ENCODE measurements around the gene RAPGEF6.
A peak's percentile ranks its signal among the peaks of the same experiment; 100 is the strongest.
"Not testable (repeated sequence)": the region's sequence is repeated elsewhere in the genome, so short reads cannot be mapped to it uniquely, and the experiment has no call there.

RAPGEF6 gene, protein sequence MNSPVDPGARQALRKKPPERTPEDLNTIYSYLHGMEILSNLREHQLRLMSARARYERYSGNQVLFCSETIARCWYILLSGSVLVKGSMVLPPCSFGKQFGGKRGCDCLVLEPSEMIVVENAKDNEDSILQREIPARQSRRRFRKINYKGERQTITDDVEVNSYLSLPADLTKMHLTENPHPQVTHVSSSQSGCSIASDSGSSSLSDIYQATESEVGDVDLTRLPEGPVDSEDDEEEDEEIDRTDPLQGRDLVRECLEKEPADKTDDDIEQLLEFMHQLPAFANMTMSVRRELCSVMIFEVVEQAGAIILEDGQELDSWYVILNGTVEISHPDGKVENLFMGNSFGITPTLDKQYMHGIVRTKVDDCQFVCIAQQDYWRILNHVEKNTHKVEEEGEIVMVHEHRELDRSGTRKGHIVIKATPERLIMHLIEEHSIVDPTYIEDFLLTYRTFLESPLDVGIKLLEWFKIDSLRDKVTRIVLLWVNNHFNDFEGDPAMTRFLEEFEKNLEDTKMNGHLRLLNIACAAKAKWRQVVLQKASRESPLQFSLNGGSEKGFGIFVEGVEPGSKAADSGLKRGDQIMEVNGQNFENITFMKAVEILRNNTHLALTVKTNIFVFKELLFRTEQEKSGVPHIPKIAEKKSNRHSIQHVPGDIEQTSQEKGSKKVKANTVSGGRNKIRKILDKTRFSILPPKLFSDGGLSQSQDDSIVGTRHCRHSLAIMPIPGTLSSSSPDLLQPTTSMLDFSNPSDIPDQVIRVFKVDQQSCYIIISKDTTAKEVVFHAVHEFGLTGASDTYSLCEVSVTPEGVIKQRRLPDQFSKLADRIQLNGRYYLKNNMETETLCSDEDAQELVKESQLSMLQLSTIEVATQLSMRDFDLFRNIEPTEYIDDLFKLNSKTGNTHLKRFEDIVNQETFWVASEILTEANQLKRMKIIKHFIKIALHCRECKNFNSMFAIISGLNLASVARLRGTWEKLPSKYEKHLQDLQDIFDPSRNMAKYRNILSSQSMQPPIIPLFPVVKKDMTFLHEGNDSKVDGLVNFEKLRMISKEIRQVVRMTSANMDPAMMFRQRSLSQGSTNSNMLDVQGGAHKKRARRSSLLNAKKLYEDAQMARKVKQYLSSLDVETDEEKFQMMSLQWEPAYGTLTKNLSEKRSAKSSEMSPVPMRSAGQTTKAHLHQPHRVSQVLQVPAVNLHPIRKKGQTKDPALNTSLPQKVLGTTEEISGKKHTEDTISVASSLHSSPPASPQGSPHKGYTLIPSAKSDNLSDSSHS (N-terminal part only)

DNA sequence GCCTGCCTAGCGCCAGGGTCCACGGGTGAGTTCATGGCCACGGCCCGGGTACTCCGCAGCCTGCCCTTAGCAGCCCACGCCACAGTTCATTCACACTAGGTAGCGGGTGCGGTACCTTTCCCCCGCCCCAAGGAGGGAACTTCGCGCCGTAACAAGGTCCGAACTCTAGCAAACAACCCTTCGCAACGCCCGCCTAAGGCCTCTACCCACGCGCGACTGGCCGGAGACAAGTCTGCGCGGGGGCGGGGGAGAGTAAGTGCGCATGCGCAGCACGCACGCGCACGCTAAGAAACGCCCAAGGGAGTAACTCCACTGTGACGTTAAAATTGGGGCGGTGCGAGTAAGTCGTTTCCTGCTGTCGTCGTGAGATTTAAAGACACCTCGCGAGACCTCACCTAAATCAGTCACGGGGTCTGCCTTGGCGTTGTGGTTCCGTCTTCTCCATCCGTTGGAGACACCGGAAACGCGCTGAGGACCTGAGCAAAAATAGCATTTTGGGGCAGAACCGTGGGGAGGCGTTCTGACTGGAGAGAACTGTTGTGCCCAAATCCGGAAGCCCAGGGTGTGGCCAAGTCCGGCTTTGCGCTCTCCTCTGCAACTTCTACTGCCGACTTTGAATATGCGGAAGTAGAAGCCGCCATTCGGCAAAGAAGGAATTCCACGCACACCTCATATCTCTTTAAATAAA, at the start of gene RAPGEF6:
TSS of gene RAPGEF6 (minus strand) at position 234 of the 688 bp plus-strand sequence. CDS start at position 35, 199 bp downstream.
- DNase-seq, result peak; percentile 99 to 100

DNA sequence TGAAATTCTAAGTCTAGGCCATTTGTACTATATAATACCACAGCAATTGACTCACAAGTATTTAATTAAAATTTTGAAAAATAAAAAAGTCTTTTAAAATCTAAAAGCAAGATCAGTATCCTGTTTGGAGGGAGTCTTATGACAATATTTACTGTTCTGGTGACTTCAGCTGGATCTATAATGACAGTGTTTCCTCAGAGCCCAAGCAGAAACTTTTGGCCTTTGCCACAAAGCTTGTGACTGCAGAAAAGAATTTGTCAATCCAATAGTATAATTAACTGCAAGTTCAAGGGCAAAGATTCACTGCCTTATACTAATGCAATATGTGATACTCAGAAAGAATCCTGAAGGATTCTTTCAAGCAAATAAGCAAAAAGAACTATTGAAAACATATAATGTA, 49.6 kb upstream of the RAPGEF6 start:
- DNase-seq, result no peak

DNA sequence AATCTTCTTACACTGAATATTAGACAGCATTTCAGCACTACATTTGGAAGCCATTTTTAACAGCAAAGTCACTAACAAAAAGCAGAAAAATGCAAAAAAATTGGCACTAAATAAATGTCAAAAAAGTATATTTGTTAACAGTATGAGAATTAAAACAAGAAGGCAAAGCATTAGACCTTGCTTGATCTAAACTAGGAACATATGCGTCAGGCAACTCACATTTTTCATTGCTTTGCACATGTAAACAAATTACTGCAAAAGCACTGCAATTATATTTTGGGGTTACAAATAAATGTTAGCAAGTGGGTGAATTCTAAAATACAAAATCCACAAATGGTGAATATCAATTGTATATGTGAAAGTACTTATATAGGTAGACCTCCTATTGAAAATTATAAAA, 49.0 kb upstream of the RAPGEF6 start:
- no peak for DNase-seq

DNA sequence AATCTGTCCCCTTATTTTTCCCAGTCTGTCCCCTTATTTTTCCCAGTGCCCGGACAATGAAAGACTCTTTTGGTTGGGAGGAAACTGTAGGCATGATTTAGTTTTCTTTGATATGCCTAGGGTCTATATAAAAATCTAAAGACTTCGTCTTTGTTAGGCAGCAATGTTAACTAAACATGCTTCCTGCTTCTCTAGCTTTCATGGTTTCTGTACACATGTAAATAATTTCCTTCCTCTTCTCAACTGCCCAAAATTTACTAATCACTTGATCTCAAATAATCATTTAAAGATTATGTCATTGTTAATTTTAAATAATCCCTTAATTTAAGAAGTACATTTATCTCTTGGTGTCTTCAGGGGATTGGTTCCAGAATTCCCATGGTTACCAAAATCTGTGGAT, 47.8 kb upstream of the RAPGEF6 start:
- no peak for DNase-seq

DNA sequence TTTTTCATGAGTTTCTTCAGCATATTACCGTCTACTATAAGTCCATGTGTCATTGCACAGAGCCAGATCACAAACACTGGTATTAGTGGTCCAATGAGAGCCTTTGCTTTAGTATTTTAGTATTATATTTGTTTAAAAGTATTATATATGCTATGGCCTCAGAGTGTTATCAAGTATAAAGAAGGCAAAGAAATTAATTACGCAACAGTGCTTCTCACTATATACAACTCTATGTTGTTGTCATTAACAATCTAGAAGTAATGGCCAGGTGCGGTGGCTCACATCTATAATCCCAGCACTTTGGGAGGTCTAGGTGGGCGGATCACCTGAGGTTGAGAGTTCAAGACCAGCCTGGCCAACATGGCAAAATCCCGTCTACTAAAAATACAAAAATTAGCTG, 47.1 kb upstream of the RAPGEF6 start:
- DNase-seq, result no peak

DNA sequence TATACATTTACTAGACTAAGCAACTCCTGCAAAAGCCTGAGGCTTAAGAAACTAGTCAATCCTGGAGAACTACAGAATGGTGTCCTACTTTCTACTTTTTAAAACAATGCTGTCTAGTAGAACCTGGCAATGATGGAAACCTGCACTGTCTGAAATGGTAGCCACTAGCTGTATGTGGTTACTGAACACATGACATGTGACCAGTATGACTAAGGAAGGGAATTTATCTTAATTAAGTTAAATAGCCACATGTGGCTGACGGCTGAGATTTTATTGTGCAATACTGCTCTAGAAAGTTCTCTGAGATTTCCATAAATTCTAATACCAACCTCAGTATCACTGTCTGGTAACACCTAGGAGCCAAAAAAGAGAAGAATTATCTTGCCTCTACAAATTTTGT, 44.9 kb upstream of the RAPGEF6 start:
- no peak for DNase-seq

DNA sequence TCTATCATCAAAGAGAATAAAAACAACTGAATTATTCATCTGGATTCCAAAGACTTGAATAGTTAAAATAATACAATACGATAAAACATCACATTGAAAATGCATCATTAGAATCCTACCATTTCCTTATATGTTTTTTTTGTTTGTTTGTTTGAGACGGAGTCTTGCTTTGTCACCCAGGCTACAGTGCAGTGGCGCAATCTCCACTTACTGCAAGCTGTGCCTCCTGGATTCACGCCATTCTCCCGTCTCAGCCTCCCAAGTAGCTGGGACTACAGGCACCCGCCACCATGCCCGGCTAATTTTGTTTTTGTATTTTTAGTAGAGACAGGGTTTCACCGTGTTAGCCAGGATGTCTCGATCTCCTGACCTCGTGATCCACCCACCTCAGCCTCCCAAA, 43.2 kb upstream of the RAPGEF6 start:
- not testable (repeated sequence) for DNase-seq

DNA sequence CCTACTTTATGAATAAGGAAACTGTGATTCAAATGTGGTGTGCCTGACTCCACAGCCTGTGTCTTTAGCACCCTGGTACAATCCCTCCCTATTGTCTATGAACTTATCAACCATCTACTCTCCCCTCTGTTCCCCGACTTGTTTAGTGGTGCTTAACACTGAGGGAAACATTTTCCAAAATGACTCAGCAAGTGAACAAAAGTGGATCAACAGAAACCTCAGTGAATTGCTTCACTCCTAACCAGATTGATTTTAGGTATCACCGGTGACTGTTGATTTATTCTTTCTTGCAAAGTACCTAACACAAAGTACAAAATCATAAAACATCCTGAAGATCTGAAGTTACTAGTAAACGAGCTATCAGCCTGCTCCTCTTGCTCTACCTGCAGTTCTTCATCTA, 42.1 kb upstream of the RAPGEF6 start:
- no peak for DNase-seq

DNA sequence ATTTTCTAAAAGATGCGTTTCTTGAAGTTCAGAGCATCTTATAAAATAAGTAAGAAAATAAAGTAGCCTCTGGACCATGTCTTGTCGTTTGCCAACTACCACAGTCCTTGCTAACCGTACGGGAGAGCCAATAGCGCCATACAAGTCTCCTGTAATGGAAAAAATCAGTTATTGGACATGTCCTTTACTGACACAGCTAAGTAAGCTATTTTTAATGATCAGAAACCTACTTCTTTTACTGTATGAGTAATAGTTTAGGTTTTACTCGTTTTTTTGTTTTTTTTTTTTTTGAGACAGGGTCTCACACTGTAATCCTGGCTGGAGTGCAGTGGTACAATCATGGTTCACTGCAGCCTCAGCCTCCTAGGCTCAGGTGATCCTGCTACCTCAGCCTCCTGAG, 37.7 kb upstream of the RAPGEF6 start:
- DNase-seq, result no peak

DNA sequence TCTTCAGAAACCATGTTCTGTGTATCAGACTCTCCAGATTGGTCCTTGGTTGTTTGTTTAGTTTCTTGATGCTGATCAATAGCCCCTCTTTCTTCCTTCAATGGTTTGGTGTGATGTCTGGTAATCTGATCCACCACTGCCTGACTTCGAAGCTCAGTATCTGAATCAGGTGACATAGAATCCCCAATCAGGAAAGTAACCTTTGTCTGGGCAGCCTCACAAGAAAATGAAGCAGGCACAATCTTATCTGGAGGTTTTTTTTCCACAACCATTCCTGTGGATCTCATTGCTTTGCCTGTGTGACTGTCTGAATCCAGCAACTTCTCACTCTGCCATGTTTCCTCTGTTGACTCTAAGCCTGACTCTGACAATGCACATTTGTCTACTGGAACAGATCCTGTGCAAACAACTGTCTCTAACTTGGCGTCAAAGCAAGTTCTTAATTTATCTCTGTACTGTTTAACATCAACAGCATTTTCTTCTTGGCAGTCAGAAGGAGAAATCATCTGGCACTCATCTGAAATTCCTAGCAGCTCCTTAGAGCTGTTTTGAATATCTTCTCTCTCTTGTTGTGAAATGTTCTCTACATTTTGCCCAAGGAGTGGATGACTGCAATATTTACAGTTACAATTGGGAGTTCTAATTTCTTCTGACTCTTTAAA, 37.1 kb upstream of the RAPGEF6 start:
- no peak for DNase-seq

DNA sequence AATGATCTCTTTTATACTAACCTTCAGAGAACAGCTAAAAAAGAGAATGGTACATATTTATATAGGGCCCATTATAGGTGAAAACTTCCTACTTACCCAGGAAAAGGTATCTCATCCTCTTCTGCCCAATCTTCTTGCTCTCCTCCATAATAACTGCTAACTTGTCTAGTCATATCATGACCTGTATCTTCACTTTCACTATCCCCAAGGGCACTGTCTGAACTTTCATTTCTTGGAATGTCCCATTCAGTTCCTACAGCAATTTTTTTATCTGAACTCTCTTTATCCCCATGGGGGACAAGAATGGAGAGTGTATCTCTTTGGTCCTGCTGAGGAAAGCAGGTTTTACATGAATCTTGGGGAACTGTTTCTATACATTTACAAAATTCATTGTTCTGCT, 36.4 kb upstream of the RAPGEF6 start:
- DNase-seq, result no peak

DNA sequence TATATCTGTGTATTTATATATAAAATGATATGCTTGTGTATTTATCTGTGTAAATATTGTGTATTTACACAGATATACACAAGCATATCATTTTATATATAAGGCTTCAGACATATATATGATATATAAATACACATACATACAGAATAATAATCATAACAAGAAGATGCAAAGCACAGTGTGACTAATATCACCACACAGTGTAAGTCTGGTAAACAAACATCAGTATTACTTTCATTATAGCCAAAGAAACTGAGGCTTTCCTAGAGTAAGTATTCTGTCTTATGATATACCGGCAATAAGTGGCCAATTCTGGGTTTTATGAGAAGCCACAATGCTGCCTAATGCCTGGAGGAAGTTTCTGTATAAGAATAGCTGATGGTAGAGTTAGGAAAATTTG, 29.9 kb upstream of the RAPGEF6 start:
- no peak for DNase-seq

DNA sequence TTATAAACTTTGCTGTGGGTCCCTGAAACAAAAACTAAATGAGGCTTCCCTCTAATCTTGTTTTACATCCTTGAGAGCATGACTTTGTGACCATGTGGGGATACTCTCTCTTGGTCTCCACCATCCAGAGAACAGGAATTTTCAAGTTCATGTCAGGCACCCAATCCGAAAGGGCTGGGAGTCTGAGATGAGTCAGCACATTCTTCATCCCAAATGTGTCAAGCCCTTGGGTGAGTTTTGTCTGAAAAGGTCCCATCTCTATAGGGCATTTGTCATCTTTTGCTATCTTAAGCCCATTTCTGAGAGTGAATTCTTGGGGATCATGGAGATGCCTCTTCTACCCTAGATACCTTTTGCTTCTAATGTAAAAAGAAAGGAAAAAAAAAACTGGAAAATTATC, 26.9 kb upstream of the RAPGEF6 start:
- no peak for DNase-seq

DNA sequence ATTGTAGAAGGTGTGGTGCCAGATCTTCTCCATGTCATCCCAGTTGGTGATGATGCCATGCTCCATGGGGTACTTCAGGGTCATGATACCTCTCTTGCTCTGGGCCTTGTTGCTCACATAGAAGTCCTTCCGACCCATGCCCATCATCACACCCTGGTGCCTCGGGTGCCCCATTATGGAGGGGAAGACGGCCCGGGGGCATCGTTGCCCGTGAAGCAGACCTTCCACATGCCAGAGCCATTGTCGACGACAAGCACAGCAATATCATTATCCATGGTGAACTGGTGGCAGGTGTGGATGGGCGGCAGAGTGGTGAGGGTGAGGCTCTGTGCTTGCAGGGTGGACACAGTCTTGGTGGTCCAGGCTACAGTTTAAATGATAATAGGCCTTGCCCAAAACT, 24.8 kb upstream of the RAPGEF6 start:
- no peak for DNase-seq

DNA sequence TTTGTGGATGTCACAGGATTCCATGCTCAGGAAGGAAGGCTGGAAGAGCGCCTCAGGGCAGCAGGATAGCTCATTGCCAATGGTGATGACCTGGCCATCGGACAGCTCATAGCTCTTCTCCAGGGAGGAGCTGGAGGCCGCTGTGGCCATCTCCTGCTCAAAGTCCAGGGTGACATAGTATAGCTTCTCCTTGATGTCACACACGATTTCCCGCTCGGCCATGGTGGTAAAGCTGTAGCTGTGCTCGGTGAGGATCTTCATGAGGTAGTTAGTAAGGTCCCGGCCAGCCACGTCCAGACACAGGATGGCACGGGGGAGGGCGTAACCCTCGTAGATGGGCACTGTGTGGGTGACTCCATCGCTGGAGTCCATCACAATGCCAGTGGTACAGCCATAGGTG, 24.3 kb upstream of the RAPGEF6 start:
- no peak for DNase-seq

DNA sequence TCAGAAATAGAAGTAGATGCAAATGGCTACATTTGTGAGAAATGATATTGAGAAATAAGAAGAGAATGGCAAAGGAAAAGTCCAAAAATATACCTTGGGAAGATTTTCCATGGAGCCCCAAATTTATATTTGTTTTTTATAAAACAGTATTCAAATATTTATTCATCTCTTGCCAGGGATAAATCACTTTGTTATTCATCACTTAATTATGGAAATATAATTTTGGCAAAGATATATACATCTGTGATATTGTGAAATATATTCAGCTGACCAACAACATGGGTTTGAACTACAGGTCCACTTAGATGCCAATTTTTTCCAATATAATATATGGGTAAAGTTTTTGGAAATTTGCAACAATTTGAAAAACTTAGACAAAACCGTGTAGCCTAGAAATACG, 19.7 kb upstream of the RAPGEF6 start:
- no peak for DNase-seq

DNA sequence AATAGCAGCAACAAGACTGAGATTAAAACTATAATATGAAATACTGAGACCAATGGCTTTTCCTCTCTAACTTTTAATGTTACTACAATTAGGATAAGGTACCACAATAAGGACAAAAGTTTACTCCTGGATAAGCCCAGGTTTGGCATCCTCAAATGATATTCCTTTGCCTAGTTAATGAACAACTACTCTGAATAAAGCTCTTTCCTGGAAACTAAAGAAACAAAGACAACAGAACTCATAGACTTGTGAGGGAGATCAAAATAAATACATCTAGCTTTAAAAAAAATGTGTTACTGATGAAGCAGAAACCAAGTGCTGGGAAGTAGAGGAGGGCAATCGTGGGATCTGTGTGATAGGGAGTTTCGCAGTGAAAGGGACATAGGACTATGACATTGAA, 19.3 kb upstream of the RAPGEF6 start:
- no peak for DNase-seq

DNA sequence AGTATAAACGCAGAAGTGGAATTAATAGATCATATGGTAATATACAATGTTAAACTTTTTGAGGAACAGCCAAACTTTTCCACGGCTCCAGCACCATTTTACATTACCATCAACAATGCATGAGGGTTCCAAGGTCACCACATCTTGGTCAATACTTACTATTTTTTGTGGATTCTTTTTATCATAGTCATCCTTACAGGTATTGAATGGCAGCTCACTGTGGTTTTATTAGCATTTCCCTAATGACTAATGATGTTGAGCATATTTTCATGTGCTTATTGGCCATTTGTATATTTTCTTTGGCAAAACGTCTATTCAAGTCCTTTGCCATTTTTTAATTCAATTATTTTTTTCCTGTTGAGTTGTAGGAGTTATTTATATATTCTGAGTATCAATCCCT, 14.1 kb upstream of the RAPGEF6 start:
- no peak for DNase-seq

DNA sequence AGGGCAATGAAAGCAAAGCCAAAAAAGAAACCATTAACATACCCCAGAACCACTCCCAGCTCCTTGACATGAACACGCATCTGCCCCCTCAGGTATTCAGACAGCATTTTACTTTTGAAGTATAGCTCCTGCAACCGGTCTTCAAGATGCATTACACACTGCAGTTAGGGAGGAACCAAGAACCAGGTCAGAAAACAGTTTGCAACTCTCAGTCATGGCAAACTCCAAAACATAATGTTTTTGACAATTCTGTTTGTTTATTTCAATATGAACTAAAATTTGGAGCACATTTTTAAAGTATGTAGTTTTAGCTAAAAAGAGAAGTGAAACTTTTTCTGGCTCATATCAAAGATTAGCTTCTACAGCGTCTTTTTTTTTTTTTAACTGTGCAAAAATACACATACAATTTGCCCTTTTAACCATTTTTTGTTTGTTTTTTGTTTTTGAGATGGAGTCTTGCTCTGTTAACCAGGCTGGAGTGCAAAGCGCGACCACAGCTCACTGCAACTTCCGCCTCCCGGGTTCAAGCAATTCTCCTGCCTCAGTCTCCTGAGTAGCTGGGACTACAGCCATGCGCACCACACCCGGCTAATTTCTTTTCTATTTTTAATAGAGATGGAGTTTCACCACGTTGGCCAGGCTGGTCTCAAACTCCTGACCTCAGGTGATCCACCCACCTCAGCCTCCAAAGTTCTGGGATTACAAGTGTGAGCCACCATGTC, 12.2 kb upstream of the RAPGEF6 start:
- DNase-seq, result peak in 1 of 2 donors; percentile 23

DNA sequence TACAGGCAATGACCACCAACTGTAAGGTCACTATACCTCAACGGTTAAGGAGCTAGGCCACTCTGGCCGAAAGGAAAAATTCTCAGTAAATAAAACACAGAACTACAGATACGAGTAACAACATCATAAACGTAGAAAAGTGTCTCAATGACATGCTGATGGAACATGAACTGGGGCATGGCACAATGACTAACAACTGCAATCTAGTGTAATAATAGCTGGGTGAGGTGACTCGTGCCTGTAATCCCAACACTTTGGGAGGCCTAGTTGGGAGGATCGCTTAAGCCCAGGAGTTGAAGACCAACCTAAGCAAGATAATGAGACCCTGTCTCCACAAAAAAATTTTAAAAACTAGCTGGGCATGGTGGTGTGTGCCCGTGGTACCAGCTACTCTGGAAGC, 9.8 kb upstream of the RAPGEF6 start:
- no peak for DNase-seq

DNA sequence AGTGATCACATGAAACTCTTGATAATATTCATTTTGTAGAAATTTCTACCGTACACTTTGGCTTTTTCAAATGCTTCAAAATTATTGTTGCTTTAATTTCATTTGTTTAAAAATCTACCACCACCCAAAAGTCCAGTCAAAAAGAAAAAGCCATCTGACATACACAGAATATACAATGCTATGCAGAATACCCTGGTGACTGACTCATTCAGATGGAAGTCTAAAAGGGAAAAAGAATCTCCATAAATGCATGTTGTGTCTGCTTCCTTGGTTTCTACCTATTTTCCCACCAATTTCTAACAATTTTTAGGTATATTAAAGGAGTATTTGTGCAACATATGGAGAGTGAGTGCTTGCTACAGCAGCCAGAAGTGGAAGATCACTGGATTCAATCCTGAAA, 9.3 kb upstream of the RAPGEF6 start:
- DNase-seq, result no peak
